Measurements from ENCODE around the gene SYPL2. TPM values are rescaled to one million over a fixed set of nuclear protein-coding genes. Genes with fewer than 3 reads are reported as not detected.

SYPL2 gene
- total RNA-seq, 1 experiment from 2014 or later, result 1.3 TPM

GRCh38 chr1:109499081-109499480 is 32.7 kb downstream of the SYPL2 start (continued):
- TF ChIP-seq FOSL1 (IDR thresholded peaks at IDR 0.05; ENCODE audit: low read depth) (no peak), CBX3 (IDR thresholded peaks at IDR 0.05; ENCODE audit: low read depth) (no peak), SRF (IDR thresholded peaks at IDR 0.05; ENCODE audit: low read depth) (no peak)

GRCh38 chr1:109499661-109500536 is 33.6 kb downstream of the SYPL2 start:
- H4K20me1 ChIP-seq (ENCODE audit: insufficient read depth), result no peaks in the 10 kb centered on the region
- intact Hi-C loops (cut with micrococcal nuclease), result no loop called here
- TF ChIP-seq RAD21 (IDR thresholded peaks at IDR 0.05; ENCODE audit: low read depth) (peak; percentile 42), EZH2phosphoT487 (IDR thresholded peaks at IDR 0.05; ENCODE audit: borderline replicate concordance) (no peak), CTCF (IDR thresholded peaks at IDR 0.05 in 2 of 3, conservative IDR thresholded peaks at IDR 0.05 in 1 of 3; ENCODE audit: borderline replicate concordance in 1 of 3, insufficient read depth in 1 of 3, low read depth in 2 of 3, low read length in 2 of 3) (peak; percentile 42 to 67 (median 66); a peak in 5 of 6 replicates)
- H2AFZ ChIP-seq (ENCODE audit: low read depth, low read length, poor library complexity, severe bottlenecking), result no peak overlapping the region
- H3K4me2 ChIP-seq (ENCODE audit: low read length), result no peak overlapping the region
- ChIA-PET POLR2A (interaction anchor here (1.1 kb wide), 1 partner anchor 33 kb away, joined by 4 read pairs; no protein-coding TSS in a partner anchor), RAD21 (ENCODE audit: low non-redundant PET in 1 of 2, low total read pairs in 2 of 2, uncharacterized antibody in 2 of 2, unreplicated experiment in 2 of 2) (interaction anchor here in 1 of 2 experiments (1.8 kb wide), 1 partner anchor 33 kb away, joined by 6 read pairs; no protein-coding TSS in a partner anchor), CTCF (interaction anchor here (2.9 to 5.0 kb wide), 2 partner anchors 16 to 32 kb away, joined by 8 to 70 read pairs; no protein-coding TSS in a partner anchor)
- peaks cover 2 to 7% of the 10 kb centered on the region in 2 experiments; a peak in 2 of 4 replicates for H3K4me1 ChIP-seq (ENCODE audit: control insufficient read depth in 1 of 2, insufficient read depth in 2 of 2, low read length in 2 of 2)
- peaks cover 4 to 5% of the 10 kb centered on the region in 2 experiments; a peak in 1 of 4 replicates for H3K36me3 ChIP-seq (ENCODE audit: control insufficient read depth in 1 of 2, insufficient read depth in 2 of 2, low read length in 2 of 2)
- no peak for DNase-seq (ENCODE audit: low read depth, low spot score)
- no peak overlapping the region for H3K27ac ChIP-seq (ENCODE audit: low read depth, low read length)
- no peaks in the 10 kb centered on the region for H3K9me2 ChIP-seq (ENCODE audit: insufficient read depth)
- no peaks in the 10 kb centered on the region; the same call in 1 of the 2 replicates for H3K79me2 ChIP-seq (ENCODE audit: insufficient read depth, low read length)
- H3K4me3 ChIP-seq (replicated peaks in 1 of 2; ENCODE audit: low read depth in 1 of 2, low read length in 2 of 2), result no peak overlapping the region
- no peak overlapping the region for H3K9ac ChIP-seq (ENCODE audit: low read length)
- peak; percentile 80 for ATAC-seq
- no peaks in the 10 kb centered on the region for H3K9me3 ChIP-seq (ENCODE audit: control insufficient read depth in 1 of 2, insufficient read depth in 1 of 2, low read depth in 1 of 2, low read length in 2 of 2)
- H3K27me3 ChIP-seq (ENCODE audit: insufficient read depth, low read length), result no peaks in the 10 kb centered on the region
- BruUV-seq (replicated peaks), result no TSS peak
